NCI-H187 (cell line): ENCODE results near the gene CASZ1.
A peak's percentile ranks its signal among the peaks of the same experiment; 100 is the strongest.

ENCODE experiments used
- DNase-seq, 2 experiments: peaks; one replicate each; lab custom pipeline; 2025; lab: John Stamatoyannopoulos, UW

The CASZ1 gene

DNA sequence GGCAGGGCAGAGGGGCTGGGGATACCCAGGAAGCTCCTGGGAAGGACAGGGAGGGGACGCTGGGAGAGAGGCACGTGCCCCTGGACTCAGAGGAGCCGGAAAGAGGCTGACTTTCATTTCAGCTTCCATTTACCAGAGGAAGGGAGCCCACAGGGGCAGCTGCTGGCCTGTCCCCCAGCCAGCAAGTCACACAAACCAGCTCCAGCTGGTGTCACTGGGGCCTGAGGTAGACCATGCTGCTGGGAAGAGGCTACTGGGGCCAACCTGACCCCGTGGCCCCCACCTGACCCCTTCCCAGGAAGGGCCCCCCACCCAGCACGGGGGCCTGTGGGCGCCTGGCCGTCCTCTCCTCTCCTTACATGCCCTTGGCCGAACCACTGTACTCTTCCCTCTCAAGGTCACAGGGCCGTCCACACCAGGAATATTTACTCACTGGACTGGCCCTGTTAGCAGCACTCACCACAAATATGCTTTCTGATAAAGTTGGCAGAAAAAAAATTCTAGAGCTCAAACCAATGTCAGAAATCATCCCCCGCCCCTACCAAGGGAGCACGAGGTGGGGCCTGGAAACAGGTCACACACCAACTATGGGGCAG lies 110.5 kb downstream of the CASZ1 start:
- no peak for DNase-seq

- DNase-seq = no peak
These were observed 111.1 kb downstream of the CASZ1 start for GRCh38 chr1:10685196-10685807.

- no peak for DNase-seq
These were observed 112.2 kb downstream of the CASZ1 start for GRCh38 chr1:10684221-10684620.

GRCh38 chr1:10682449-10683309 lies 113.8 kb downstream of the CASZ1 start:
- DNase-seq = peak in 1 of 2 experiments; percentile 21

DNA sequence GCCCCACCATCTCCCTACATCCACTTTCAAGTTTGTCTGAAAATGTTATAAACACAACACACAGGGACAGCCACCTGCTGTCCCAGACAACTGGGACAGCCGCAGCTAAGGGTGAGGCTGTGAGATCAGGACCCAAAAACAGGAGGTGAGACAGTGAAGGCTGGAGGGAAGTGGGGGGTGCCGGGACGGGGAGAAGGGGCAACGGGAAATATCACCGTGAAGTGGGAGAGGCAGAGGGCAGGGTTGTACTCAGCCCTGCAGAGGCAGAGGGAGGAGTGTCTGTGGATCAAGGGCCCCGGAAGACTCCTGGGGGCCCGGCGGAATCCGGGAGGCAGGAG lies 114.4 kb downstream of the CASZ1 start:
- no peak for DNase-seq

DNA sequence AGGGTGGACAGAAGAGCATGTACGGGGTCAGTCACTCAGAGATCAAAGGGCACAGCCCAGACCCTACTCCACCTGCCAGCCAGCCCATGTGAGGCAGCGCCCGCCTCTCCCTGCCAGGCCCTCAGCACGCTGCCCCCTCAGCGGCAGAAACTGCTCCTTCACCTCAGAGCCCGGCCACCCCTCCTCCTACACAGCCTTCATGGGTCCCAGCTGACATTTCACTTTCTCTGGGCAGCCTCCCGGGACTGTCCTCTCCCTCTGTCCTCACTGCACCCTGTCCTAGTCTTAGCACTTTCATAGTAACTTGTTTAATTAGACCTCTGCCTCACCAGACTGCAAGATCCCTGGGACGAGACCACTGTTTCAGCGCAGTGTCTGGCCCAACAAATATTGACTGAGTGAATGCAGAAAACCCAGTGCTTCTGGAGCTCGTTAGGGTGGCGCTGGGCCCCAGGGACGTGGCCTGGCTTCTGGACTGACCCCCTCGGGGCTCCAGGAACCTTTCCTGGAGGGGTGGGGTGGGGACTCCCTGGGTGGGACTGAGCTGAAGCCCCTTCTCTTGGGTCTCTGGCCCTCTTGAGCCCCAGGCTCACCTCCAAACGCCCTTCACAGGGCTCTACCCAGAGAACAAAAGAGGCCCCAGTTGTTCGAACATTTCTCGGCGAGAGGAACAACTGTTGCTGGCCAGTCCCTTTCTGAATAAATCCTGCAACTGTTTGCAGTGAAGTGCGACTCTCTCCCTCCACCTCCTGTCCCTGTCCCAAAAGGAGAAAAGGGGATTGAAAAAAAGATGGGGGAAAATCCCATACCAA lies 114.9 kb downstream of the CASZ1 start:
- DNase-seq = no peak

GRCh38 chr1:10680487-10680886 lies 116.0 kb downstream of the CASZ1 start:
- DNase-seq = no peak

- DNase-seq = peak in 1 of 2 experiments; percentile 48
These were observed 116.8 kb downstream of the CASZ1 start for GRCh38 chr1:10679496-10680220.

GRCh38 chr1:10678852-10679251 lies 117.6 kb downstream of the CASZ1 start:
- DNase-seq = no peak

DNA sequence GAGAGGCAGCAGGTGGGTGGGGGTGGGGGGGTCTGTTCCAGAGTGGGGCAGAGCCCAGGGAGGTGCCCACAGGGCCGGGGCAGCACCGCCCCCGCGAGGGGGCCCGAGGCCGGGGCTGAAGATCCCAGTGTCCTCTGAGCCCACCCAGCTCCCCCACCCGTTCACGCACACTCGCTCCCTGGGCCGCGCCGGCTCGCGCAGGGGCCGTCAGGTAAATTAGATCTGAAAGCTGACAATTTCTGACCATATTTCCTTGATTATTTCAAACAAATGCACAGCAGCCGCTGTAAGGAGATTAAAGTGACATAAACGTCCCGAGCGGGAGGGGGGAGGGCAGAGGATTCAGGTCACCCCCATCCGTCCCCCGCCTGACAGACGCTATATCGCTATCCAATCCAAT lies 118.0 kb downstream of the CASZ1 start:
- no peak for DNase-seq

DNA sequence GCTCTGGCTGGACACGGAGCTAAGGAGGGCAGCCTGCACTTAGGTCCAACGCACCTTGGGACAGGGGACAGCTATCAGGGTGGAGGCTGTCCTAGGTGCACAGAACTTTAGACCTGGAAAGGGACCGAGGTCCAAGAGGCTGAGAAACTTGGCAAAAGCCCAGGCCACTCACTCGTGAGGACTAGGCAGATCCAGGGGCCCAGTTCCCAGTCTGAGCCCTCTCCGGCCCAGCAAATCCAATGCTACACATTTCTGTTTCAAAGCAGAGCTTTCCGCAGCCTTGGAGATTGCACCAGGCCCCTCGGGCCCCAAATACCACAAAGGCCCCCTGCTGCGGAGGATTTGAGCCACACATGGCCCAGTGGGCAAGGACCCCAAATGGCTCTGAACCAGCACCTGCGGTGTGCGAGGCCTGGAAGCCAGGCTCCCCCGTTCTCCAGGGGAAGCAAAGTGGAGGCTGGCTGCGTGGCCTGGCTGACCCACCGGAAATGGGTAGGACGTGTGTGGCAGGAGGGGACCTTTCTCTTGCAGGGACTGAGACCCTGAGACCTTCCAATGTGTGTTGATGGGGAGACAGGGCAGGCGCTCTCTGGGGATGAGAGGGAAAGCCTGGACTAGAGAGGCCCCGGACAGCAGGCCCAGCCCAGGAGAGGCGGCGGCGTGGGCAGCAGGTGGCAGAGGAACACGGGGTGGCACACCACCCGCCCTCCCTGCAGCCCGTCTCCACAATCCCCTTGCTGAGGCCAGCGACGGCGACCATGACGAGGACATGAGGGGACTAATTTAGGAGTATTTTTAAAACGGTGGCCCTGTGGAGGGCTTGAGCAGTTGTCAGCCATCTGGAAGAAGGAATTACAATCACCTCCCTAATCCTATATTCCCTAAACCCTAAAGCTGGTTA lies 118.7 kb downstream of the CASZ1 start:
- DNase-seq = no peak

DNA sequence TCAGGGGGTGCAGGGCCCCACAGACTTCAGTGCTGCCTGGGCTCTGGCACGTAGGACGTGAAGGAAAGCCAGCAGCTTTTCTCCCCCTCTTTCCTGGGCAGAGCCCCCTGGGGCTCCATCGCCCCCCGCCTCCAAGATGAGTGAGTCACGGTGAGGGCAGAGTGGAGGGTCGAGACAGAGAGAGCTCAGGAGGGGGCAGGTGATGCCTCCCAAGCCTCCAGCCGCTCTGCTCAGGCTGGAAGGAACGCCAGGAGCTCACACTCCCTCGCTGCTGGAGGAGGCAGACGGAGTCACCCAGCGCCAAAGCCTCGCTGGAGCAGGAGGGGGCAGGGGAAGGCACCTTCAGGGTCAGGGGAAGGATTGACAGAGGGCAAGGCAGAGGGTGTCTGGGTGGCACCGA lies 119.5 kb downstream of the CASZ1 start:
- DNase-seq = no peak

- no peak for DNase-seq
These were observed 120.6 kb downstream of the CASZ1 start for GRCh38 chr1:10675813-10676212.

DNA sequence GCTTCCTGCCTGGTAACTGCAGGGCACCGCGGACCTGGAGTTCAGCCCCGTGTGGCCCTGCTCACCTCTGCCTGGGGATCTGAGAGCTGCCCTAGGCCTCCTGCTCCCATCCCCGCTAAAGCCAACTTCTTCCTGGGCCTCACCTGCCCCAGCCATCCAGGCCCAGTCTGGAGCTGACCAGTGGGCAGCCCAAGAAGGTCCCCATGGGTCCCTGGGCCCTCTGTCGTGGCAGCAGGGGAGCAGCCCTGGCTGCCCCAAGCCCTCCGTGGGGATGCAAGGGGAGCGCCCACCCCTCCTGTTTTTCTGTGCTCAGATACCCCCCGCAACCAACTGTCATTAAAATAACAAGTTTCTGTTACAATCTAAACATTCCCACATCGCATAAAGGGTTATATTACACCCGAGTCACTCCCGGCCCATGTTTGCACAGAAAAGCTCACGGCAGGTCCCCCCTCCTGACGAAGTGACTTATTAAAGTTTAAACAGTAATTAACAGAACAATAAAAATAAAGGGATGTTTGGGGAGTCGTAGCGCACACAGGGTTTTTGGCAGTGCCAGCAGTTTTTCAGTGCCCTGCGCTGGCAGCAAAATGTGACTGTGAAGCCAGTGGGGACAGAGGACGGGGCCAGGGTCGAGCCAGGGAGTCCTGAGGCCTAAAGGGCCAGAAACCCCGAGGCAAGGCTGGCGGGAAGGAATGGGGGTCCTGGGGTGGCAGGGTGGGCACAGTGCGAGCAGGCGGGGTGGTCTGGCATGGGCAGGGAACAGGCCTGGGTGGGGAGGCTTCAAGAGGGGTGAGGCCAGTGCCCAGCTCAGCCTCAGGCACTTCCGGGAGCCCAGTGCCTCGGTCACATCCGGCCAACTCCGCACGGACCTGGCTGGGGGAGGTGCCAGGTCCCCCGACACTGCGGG lies 121.5 kb downstream of the CASZ1 start:
- no peak for DNase-seq

GRCh38 chr1:10674222-10674621 lies 122.2 kb downstream of the CASZ1 start:
- no peak for DNase-seq

DNA sequence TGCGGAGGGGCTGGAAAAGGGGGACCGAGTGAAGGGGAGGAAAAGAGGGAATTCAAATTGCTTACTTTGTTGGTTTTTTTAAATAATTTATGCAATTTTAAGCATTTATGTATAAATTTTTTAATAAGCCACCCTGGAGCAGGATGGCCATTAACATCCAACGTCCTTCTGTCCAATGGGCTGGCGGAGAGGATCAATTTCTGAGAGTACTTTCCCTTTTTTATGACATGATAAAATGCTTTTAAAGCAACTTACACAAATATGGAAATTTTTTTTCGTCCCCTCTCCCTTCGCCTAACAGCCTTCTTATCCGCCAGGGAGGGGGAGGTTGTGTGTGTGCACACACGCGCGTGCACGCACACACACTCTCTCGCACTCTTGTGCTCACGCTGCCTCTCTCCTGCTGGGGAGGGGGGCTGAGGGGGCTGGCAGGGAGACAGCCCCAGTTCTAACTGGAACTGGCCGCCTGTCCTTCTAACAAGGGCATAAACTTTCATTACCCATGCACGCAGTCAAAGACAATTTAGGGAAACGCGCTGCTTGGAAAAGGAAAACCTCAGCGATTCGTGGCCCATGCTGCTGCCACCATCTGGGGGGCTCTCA lies 123.2 kb downstream of the CASZ1 start:
- DNase-seq = no peak

DNA sequence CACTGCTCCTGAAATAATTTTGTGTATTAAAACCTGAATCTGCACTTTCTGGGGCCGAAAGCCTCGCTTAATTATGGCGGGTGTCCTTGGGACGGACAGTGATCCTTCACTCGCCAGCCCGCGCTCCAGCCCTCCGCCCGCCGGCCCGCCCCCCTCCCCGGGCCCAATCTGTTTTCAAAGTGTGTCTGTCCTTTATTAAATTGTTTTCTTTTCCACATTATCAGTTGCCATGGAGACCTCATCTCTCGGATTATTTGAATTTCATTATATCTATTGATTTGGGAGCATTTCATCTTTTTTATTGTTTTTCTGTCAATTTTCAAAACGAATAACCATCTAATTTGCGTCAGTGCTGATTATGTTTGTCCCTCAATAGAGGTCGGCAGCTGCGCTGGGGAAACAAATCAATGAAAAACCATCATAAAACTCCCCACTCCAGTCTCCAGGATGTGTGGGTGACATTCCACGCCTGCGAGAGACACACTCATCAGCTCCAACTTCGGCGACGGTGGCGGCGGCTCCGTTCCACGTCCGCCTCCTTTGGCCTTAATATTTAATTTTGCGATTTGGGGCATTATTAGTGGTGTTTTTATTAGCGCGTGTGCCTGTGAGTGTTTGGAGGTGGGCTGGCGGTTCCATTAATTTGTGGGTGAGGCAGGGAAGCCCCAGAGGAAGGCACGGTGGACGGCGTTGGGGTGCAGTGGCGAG lies 123.9 kb downstream of the CASZ1 start:
- no peak for DNase-seq

- no peak for DNase-seq
These were observed 124.7 kb downstream of the CASZ1 start for GRCh38 chr1:10671622-10672342.
